ENCODE measurements around the gene VPS8.

Gene VPS8

GRCh38 chr3:185093116-185093515 is 281.1 kb downstream of the VPS8 start:
- Histone ChIP-seq H3K9ac (ENCODE audit: low read length) (no peak overlapping the region), H3K4me1 (ENCODE audit: insufficient read depth, low read length, severe bottlenecking) (no peaks in the 10 kb centered on the region)
- TF ChIP-seq EZH2 (IDR thresholded peaks at IDR 0.05; ENCODE audit: borderline replicate concordance, low read length) (no peak), CTCF (IDR thresholded peaks at IDR 0.05; ENCODE audit: low read length) (no peak)

GRCh38 chr3:185094697-185095096 is 282.7 kb downstream of the VPS8 start:
- H3K27me3 ChIP-seq (ENCODE audit: insufficient read depth, low read length) = no peaks in the 10 kb centered on the region; the same call in 1 of the 2 replicates
- no peaks in the 10 kb centered on the region for H3F3A ChIP-seq (ENCODE audit: insufficient read depth, low read length)
- H3K9me3 ChIP-seq (ENCODE audit: low read length) = no peaks in the 10 kb centered on the region
- no peak for TF ChIP-seq EZH2 (IDR thresholded peaks at IDR 0.05; ENCODE audit: borderline replicate concordance, low read length)
- no peak for TF ChIP-seq CTCF (IDR thresholded peaks at IDR 0.05; ENCODE audit: low read length)
- no peaks in the 10 kb centered on the region for H3K4me1 ChIP-seq (ENCODE audit: insufficient read depth, low read length, severe bottlenecking)
- no peaks in the 10 kb centered on the region for H3K79me2 ChIP-seq (ENCODE audit: insufficient read depth, low read length)
- no peaks in the 10 kb centered on the region for H3K9me2 ChIP-seq (ENCODE audit: low read depth, low read length)
- H3K4me2 ChIP-seq (ENCODE audit: low read length) = no peak overlapping the region
- no peak overlapping the region for H3K4me3 ChIP-seq (ENCODE audit: low read depth, low read length, poor library complexity, severe bottlenecking)
- H4K20me1 ChIP-seq (ENCODE audit: insufficient read depth, low read length) = no peaks in the 10 kb centered on the region
- no peak overlapping the region for H3K27ac ChIP-seq (ENCODE audit: low read depth, low read length, poor library complexity, severe bottlenecking)
- no peak overlapping the region for H3K9ac ChIP-seq (ENCODE audit: low read length)
- H2AFZ ChIP-seq (ENCODE audit: low read length) = no peak overlapping the region
- no peaks in the 10 kb centered on the region for H3K36me3 ChIP-seq (ENCODE audit: insufficient read depth, low read length)

More at GRCh38 chr3:185093116-185093515, 281.1 kb downstream of the VPS8 start:
- no peak overlapping the region for H2AFZ ChIP-seq (ENCODE audit: low read length)
- no peaks in the 10 kb centered on the region for H4K20me1 ChIP-seq (ENCODE audit: insufficient read depth, low read length)
- H3K4me2 ChIP-seq (ENCODE audit: low read length) = no peak overlapping the region
- no peak overlapping the region for H3K27ac ChIP-seq (ENCODE audit: low read depth, low read length, poor library complexity, severe bottlenecking)
- no peaks in the 10 kb centered on the region for H3K9me2 ChIP-seq (ENCODE audit: low read depth, low read length)
- H3F3A ChIP-seq (ENCODE audit: insufficient read depth, low read length) = no peaks in the 10 kb centered on the region
- H3K9me3 ChIP-seq (ENCODE audit: low read length) = no peaks in the 10 kb centered on the region
- H3K36me3 ChIP-seq (ENCODE audit: insufficient read depth, low read length) = no peaks in the 10 kb centered on the region
- no peaks in the 10 kb centered on the region; the same call in 1 of the 2 replicates for H3K27me3 ChIP-seq (ENCODE audit: insufficient read depth, low read length)
- no peaks in the 10 kb centered on the region for H3K79me2 ChIP-seq (ENCODE audit: insufficient read depth, low read length)
- H3K4me3 ChIP-seq (ENCODE audit: low read depth, low read length, poor library complexity, severe bottlenecking) = no peak overlapping the region

Data from OCI-LY1 (cell line).